H4 (cell line): ENCODE measurements around the gene FRMD8. TPM values are rescaled to one million over a fixed set of nuclear protein-coding genes. Genes with fewer than 3 reads are reported as not detected.
"Not testable (repeated sequence)": the region's sequence is repeated elsewhere in the genome, so short reads cannot be mapped to it uniquely, and the experiment has no call there.

Source experiments
- DNase-seq: peaks from one replicate; pipeline ENCODE4 v3.0.0-alpha.2; 2015; ENCODE audit warnings: low spot score
- total RNA-seq: library from RNA; depleted of rRNA; stranded (reverse); fragments of >200 nt; shearing (Covaris generic); gene quantifications from 2 replicates; pipeline ENCODE4 v1.2.3, GENCODE V29; 2014

The FRMD8 gene
- total RNA-seq, 1 experiment from 2014 or later = 16.3 TPM

GRCh38 chr11:65413077-65413664, 26.7 kb downstream of the FRMD8 start:
- not testable (repeated sequence) for DNase-seq

GRCh38 chr11:65414776-65415498, 28.5 kb downstream of the FRMD8 start:
- DNase-seq = no peak

DNA sequence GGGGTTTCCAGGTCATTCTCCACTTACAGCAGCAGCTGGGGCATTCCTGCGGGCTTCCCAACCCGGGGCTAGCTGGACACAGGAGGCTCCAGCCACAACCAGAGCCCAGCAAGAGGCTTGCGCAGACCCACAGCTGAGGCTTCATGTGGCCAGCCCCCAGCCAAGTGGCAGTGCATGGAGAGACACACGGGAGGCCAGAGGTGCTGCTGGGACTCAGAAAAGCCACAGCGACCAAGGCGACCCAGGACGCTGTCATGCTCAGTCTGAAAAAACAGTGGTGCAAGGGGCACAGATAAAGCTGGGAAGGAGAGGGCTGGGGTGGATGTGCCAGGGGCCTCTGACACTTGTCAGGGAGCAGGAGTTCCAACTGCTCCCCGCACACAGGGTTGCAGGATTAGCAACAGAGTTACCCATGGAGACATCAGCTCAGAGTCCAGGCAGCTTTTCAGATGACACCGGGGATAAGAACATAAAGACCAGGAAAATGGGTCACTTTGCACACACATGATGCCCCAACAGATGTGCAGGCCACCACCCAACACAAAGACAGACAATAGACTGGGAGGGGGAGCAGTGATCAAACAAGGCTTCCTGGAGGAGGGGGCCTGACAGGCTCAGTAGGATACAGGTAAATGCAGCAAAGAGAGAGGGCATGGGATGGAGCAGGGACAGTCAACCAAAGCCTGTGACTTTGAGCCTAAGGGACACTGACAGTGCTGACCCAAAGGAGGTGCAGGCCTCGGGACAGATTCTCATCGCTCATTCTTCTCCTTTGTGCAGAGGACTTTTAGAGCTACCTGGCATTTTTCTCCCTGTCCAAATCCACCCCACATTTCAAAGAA, 29.3 kb downstream of the FRMD8 start:
- DNase-seq = no peak

DNA sequence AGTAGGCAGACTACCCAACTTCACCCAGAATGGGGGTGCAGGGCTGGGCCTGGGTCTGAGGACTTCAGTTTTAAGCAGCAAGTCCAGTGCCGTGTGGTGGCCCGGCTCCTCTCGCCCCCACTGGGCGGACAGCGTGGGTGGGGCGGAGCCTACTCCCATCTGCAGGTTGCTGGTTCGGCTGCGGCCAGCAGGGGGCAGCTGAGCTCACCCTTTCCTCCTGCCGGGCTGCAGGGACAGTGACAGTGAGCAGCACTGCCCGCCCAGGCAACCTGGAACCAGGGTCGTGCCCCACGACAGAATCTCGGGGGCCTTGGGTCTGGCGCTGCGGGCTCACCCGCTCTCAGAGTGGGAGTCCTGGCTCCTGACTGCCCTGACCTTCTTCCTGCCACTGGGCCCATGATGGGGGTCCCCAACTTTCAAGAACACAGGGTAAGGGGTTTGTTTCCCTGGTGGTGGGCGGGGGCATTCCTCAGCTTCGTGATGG, 29.9 kb downstream of the FRMD8 start:
- DNase-seq = peak; percentile 77

DNA sequence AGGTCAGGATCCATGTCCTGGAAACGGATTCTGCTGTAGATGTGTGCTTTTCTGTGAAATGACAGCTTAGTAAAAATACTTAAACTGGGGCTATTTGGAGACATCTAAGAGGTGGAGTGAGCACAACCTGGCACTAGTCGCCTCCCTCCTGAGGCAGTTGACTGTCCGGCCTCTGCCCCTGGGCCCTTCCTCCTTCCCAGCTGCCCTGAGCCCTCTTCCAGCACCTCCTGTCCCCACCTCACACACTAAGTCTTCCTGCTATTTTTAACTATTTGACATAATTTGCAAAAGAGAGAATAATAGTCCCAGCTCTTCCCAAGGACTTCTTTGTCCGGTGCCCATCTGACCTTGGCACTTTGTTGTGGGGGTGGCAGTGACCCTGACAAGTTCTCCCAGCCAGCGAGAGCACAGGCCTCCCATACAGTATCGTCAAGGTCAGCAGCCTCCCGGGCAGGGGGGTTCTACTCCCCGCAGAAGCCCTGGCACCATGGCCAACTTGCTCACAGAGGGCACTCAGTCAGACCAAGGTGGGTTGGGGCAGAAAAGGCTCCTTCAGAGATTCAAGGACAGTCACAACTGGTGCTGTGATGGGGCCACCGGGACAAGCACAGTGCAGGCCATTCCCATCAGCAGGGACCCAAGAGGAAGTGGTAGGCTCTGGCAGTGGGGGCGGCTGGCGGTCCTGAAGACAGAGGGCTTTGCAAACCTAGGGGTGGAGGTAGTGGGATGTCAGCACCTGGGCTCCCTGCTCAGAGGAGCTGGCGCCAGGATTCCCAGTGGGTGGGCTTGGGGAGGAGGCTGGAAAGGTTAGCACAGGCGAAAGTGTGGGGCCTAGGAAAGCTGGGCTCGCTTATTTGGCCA, 30.6 kb downstream of the FRMD8 start:
- no peak for DNase-seq

- DNase-seq = no peak
Observed at GRCh38 chr11:65417702-65418430, 31.4 kb downstream of the FRMD8 start.

DNA sequence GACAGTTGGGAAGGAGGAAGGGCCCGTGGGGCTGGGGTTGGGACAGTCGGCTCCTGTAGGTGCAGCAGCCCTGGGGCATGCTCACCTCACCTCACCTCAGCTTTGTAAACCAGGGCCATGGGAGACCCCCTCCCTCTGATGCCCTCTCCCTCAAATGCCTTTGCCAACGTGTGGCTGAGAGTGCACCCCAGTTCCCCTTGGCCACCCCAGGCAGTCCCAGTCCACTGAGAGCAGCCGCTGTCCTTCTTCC, 31.9 kb downstream of the FRMD8 start:
- DNase-seq = no peak

DNA sequence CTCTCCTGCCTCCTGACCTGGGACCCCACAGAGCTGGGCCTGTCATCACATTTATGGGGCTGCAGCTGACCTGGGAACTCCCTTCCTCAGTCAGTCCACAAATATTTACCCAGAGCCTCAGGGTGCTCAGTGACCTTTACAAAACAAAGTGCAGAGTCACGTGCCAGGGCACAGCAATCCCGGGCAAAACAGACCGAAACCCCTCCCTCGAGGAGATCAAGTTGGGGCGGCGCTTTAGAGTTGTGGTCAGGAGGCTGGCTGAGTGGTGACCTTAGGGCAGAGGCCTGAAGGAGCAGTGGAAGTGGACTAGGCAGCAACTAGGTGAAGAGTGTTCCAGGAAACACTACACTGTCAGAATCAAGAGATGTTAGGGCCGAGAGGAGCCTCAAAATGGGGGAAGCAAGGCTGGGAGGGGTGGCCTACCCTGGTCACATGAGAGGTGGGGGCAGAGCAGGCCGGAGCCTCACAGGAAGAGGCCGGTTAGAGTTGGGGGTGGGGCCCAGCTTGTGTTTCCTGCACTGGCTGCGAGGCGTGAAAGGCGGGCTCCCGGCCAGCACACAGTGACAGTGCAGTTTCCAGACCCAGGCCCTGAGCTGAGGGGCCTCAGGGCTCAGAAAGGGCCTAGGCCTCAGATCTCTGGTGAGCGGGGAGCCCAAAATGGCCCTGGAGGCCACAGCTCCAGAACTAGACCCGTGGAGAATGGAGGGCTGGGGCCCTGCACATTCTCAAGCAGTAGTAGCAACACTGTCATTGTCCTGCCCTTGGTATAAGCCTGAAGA, 32.4 kb downstream of the FRMD8 start:
- peak; percentile 96 for DNase-seq

GRCh38 chr11:65419460-65419771, 33.0 kb downstream of the FRMD8 start:
- DNase-seq = no peak

DNA sequence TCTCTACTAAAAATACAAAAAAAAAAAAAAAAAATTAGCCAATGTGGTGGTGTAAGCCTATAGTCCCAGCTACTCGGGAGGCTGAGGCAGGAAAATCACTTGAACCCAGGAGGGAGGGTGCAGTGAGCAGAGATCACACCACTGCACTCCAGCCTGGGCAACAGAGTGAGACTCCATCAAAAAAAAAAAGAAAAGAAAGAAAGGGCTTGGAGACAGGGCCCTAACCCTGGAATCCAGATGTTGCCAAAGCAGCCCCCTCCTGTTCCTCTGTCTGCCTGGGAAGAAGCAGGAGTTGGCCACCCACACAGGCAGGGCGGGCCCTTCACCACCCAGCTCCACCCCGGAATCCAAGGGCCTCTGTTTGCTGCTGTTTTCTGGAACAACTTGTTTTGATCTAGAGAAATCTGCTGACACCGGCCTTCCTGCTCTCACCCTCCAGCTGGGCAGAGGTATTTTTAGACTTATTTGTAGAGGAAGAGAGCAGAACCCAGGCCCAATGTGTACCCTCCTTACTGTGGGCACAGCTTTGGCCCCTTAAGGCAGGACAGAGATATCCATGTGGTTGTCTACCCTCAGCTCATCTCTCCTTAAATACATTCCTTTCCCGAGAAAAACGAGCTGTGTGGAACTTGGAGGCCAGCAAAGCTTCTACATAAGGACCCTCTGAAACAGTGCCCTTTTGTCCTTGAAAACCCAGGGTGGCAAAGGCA, 33.5 kb downstream of the FRMD8 start:
- DNase-seq = peak; percentile 94

GRCh38 chr11:65420506-65420905, 34.1 kb downstream of the FRMD8 start:
- DNase-seq = no peak

- DNase-seq = peak; percentile 97
Observed at GRCh38 chr11:65420979-65421793, 34.7 kb downstream of the FRMD8 start.

DNA sequence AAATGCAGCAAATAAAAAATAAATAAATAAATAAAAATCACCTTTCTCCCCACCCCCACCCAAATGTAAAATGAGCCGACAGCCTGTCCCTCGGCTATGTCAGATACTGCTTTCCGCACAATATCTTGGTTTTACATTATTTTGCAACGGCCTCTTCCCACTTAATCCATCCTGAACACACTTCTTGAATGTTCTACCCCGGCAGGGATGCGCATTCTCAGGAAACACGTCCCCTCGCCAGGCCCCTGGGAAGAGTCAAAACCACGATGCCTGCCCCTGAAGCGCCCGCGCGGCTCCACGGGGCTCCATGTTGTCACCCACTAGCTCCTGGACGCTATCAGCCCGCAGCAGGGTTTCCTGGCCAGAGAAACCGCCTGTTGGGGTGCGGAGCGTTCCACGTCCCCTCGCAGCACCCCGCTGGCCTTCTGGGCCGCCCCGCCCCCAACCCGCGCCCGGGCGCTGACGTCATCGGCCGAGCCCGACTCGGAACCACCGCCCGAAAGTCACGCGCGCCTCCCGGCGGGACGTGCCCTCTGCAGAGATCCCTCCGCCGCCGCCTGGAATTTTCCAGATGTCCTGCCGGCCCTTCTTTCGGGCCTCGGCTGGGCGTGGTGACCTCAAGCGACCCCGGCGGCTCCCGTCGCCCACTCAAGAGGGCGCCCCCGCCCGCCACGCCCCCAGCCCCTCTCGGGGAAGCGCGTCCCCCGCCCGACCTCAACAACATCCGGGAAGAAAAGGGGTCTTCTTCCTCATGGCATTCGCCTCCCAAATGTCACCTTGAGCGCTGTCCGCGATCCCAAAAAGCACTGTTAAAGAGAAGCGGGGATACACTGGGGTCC, 35.6 kb downstream of the FRMD8 start:
- peak; percentile 89 for DNase-seq

- peak; percentile 96 for DNase-seq
Observed at GRCh38 chr11:65422633-65423515, 36.4 kb downstream of the FRMD8 start, which contains the start of gene NEAT1. Gene NEAT1, plus strand, starts transcription at chr11:65422798.

DNA sequence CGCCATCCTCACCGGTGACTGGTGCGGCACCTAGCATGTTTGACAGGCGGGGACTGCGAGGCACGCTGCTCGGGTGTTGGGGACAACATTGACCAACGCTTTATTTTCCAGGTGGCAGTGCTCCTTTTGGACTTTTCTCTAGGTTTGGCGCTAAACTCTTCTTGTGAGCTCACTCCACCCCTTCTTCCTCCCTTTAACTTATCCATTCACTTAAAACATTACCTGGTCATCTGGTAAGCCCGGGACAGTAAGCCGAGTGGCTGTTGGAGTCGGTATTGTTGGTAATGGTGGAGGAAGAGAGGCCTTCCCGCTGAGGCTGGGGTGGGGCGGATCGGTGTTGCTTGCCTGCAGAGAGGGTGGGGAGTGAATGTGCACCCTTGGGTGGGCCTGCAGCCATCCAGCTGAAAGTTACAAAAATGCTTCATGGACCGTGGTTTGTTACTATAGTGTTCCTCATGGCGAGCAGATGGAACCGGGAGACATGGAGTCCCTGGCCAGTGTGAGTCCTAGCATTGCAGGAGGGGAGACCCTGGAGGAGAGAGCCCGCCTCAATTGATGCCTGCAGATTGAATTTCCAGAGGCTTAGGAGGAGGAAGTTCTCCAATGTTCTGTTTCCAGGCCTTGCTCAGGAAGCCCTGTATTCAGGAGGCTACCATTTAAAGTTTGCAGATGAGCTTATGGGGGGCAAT, 37.2 kb downstream of the FRMD8 start:
- DNase-seq = no peak
